NCI-H748 treated with DMSO at 0.1 percent for 48 hours (cell line): ENCODE results near the gene UBA1.

ENCODE experiments used
- DNase-seq: peaks from one replicate; lab custom pipeline; 2025; lab: John Stamatoyannopoulos, UW

The UBA1 gene

GRCh38 chrX:47189906-47190305, 3.7 kb upstream of the UBA1 start:
- DNase-seq, result no peak

- peak; percentile 90 for DNase-seq
Observed at GRCh38 chrX:47190445-47191269, 3.0 kb upstream of the UBA1 start.

GRCh38 chrX:47191331-47191730, 2.3 kb upstream of the UBA1 start:
- DNase-seq, result peak; percentile 33

- no peak for DNase-seq
Observed at GRCh38 chrX:47191806-47192401, 1.7 kb upstream of the UBA1 start.

GRCh38 chrX:47194194-47194787, 662 bp downstream of the UBA1 start:
- no peak for DNase-seq

GRCh38 chrX:47196098-47196497, 2.5 kb downstream of the UBA1 start:
- DNase-seq, result no peak

GRCh38 chrX:47197526-47197925, 3.9 kb downstream of the UBA1 start:
- no peak for DNase-seq

- DNase-seq, result no peak
Observed at GRCh38 chrX:47198026-47198686, 4.5 kb downstream of the UBA1 start.

GRCh38 chrX:47198687-47199080, 5.1 kb downstream of the UBA1 start:
- no peak for DNase-seq

- no peak for DNase-seq
Observed at GRCh38 chrX:47199286-47199685, 5.7 kb downstream of the UBA1 start.

- no peak for DNase-seq
Observed at GRCh38 chrX:47200385-47201150, 6.9 kb downstream of the UBA1 start.

GRCh38 chrX:47201345-47201944, 7.8 kb downstream of the UBA1 start:
- no peak for DNase-seq

- no peak for DNase-seq
Observed at GRCh38 chrX:47202316-47202715, 8.7 kb downstream of the UBA1 start.

- DNase-seq, result no peak
Observed at GRCh38 chrX:47202877-47203276, 9.2 kb downstream of the UBA1 start.

GRCh38 chrX:47204970-47205369, 11.3 kb downstream of the UBA1 start:
- DNase-seq, result no peak

GRCh38 chrX:47206316-47206715, 12.7 kb downstream of the UBA1 start:
- DNase-seq, result no peak

GRCh38 chrX:47208108-47208507, 14.5 kb downstream of the UBA1 start:
- no peak for DNase-seq

- no peak for DNase-seq
Observed at GRCh38 chrX:47209508-47210238, 16.0 kb downstream of the UBA1 start.

- DNase-seq, result no peak
Observed at GRCh38 chrX:47210661-47211425, 17.2 kb downstream of the UBA1 start.
